Measurements from ENCODE around the gene COLEC12.

Gene COLEC12

GRCh38 chr18:490624-491023 is 9.9 kb downstream of the COLEC12 start:
- no peak for TF ChIP-seq CTCF (IDR thresholded peaks at IDR 0.05; ENCODE audit: control insufficient read depth, insufficient read depth, low read depth, low read length, missing control alignments)
- DNase-seq (ENCODE audit: low read depth): no peak
- H3K4me3 ChIP-seq (ENCODE audit: control insufficient read depth, low read depth, low read length): no peak overlapping the region

GRCh38 chr18:490024-490366 is 10.5 kb downstream of the COLEC12 start:
- TF ChIP-seq CTCF (IDR thresholded peaks at IDR 0.05; ENCODE audit: control insufficient read depth, insufficient read depth, low read depth, low read length, missing control alignments): no peak
- no peak for DNase-seq (ENCODE audit: low read depth)
- no peak overlapping the region for H3K4me3 ChIP-seq (ENCODE audit: control insufficient read depth, low read depth, low read length)

GRCh38 chr18:489244-490023 is 11.1 kb downstream of the COLEC12 start:
- no peak for DNase-seq (ENCODE audit: low read depth)
- TF ChIP-seq CTCF (IDR thresholded peaks at IDR 0.05; ENCODE audit: control insufficient read depth, insufficient read depth, low read depth, low read length, missing control alignments): no peak
- H3K4me3 ChIP-seq (ENCODE audit: control insufficient read depth, low read depth, low read length): no peak overlapping the region

GRCh38 chr18:486929-487740 is 13.4 kb downstream of the COLEC12 start:
- DNase-seq (ENCODE audit: low read depth): no peak
- no peak overlapping the region for H3K4me3 ChIP-seq (ENCODE audit: control insufficient read depth, low read depth, low read length)
- no peak for TF ChIP-seq CTCF (IDR thresholded peaks at IDR 0.05; ENCODE audit: control insufficient read depth, insufficient read depth, low read depth, low read length, missing control alignments)

GRCh38 chr18:484749-485464 is 15.6 kb downstream of the COLEC12 start:
- TF ChIP-seq CTCF (IDR thresholded peaks at IDR 0.05; ENCODE audit: control insufficient read depth, insufficient read depth, low read depth, low read length, missing control alignments): no peak
- no peak for DNase-seq (ENCODE audit: low read depth)
- no peak overlapping the region for H3K4me3 ChIP-seq (ENCODE audit: control insufficient read depth, low read depth, low read length)

GRCh38 chr18:478681-479080 is 21.8 kb downstream of the COLEC12 start:
- H3K4me3 ChIP-seq (ENCODE audit: control insufficient read depth, low read depth, low read length): no peak overlapping the region
- TF ChIP-seq CTCF (IDR thresholded peaks at IDR 0.05; ENCODE audit: control insufficient read depth, insufficient read depth, low read depth, low read length, missing control alignments): no peak
- no peak for DNase-seq (ENCODE audit: low read depth)
